ENCODE results near the gene BRWD1.
"Not testable (repeated sequence)": the region's sequence is repeated elsewhere in the genome, so short reads cannot be mapped to it uniquely, and the experiment has no call there.

DNA sequence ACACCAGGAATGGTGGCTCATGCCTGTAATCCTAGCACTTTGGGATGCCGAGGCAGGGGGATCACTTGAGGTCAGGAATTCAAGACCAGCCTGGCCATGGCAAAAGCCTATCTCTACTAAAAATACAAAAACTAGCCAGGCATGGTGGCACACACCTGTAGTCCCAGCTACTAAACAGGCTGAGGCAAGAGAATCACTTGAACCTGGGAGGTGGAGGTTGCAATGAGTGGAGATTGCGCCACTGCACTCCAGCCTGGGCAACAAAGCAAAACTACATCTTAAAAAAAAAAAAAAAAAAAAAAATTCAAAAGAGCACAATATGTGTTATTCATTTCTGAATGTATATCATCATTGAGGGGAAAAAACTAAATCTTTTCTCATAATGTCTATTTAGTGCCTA lies 92.6 kb downstream of the BRWD1 start:
- not testable (repeated sequence) for TF ChIP-seq TAF1 (IDR thresholded peaks at IDR 0.05; ENCODE audit: borderline replicate concordance, low read depth, low read length); POLR2A (IDR thresholded peaks at IDR 0.05; ENCODE audit: low read depth, low read length); POLR2AphosphoS5 (IDR thresholded peaks at IDR 0.05; ENCODE audit: low read depth, low read length)

All from GM12892 (cell line).